GM23338 (cell line): ENCODE data around the gene LRRC51. TPM values are rescaled to one million over a fixed set of nuclear protein-coding genes. Genes with fewer than 3 reads are reported as not detected.
A peak's percentile ranks its signal among the peaks of the same experiment; 100 is the strongest.

Source experiments
- ATAC-seq: fragments of 200-7000 bp; cut with Tn5 transposase; 3 replicates; pipeline ENCODE4 v1.9.1; 2020
- DNase-seq: peaks from one replicate; pipeline ENCODE4 v3.0.0-alpha.2; 2015; ENCODE audit warnings: low spot score
- H2AFZ ChIP-seq: fragments of 200-600 bp; sonication (generic); 2 replicates; pipeline ENCODE4 v1.8.0; 2016; ENCODE audit warnings: antibody characterized with exemption, mild to moderate bottlenecking, moderate library complexity
- H3F3A ChIP-seq: fragments of 200-600 bp; sonication (generic); replicated peaks from 2 replicates; pipeline ENCODE4 v1.8.0; 2017; ENCODE audit warnings: antibody characterized with exemption, mixed run types, low read depth
- H3K27ac ChIP-seq: fragments of 200-600 bp; sonication (generic); 2 replicates; pipeline ENCODE4 v1.6.1; 2016; ENCODE audit warnings: low read depth
- H3K27me3 ChIP-seq: fragments of 200-600 bp; sonication (generic); 2 replicates; pipeline ENCODE4 v1.8.0; 2016; ENCODE audit warnings: mild to moderate bottlenecking, mixed run types, moderate library complexity; ENCODE audit not compliant: insufficient read depth
- H3K36me3 ChIP-seq: fragments of 200-600 bp; sonication (generic); 2 replicates; pipeline ENCODE4 v1.8.0; 2016; ENCODE audit warnings: mild to moderate bottlenecking; ENCODE audit not compliant: insufficient read depth
- H3K4me1 ChIP-seq: fragments of 200-600 bp; sonication (generic); 2 replicates; pipeline ENCODE4 v1.8.0; 2016; ENCODE audit warnings: mild to moderate bottlenecking, moderate library complexity; ENCODE audit not compliant: insufficient read depth
- H3K4me2 ChIP-seq: fragments of 200-600 bp; sonication (generic); 2 replicates; pipeline ENCODE4 v1.7.1; 2017; ENCODE audit warnings: mixed run types
- H3K4me3 ChIP-seq: fragments of 200-600 bp; sonication (generic); 2 replicates; pipeline ENCODE4 v1.6.1; 2016; ENCODE audit warnings: mixed run types
- H3K79me2 ChIP-seq: fragments of 200-600 bp; sonication (generic); replicated peaks from 2 replicates; pipeline ENCODE4 v1.8.0; 2017; ENCODE audit warnings: mild to moderate bottlenecking; ENCODE audit not compliant: insufficient read depth
- H3K9me2 ChIP-seq: fragments of 200-600 bp; sonication (generic); 2 replicates; pipeline ENCODE4 v1.8.0; 2017; ENCODE audit not compliant: insufficient read depth
- H4K20me1 ChIP-seq: fragments of 200-600 bp; sonication (generic); replicated peaks from 2 replicates; pipeline ENCODE4 v1.8.0; 2017; ENCODE audit warnings: mild to moderate bottlenecking; ENCODE audit not compliant: insufficient read depth
- H3K27ac Mint-ChIP-seq: 2 replicates; pipeline ENCODE4 v1.8.0; 2020; ENCODE audit warnings: inconsistent platforms, mild to moderate bottlenecking, moderate library complexity, mixed read lengths
- H3K27me3 Mint-ChIP-seq: 3 replicates; pipeline ENCODE4 v1.8.0; 2022; ENCODE audit warnings: low read depth, mild to moderate bottlenecking, moderate library complexity, mixed read lengths, inconsistent platforms; ENCODE audit not compliant: insufficient read depth, poor library complexity
- H3K36me3 Mint-ChIP-seq: 3 replicates; pipeline ENCODE4 v1.8.0; 2021; ENCODE audit warnings: low read depth, mild to moderate bottlenecking, inconsistent platforms, moderate library complexity, mixed read lengths
- H3K4me1 Mint-ChIP-seq: 3 replicates; pipeline ENCODE4 v1.8.0; 2020; ENCODE audit warnings: mild to moderate bottlenecking, inconsistent platforms, mixed read lengths
- H3K4me3 Mint-ChIP-seq: 3 replicates; pipeline ENCODE4 v1.8.0; 2021; ENCODE audit warnings: moderate library complexity, mild to moderate bottlenecking, inconsistent platforms, mixed read lengths
- H3K9me3 Mint-ChIP-seq: 3 replicates; pipeline ENCODE4 v1.8.0; 2020; ENCODE audit warnings: moderate library complexity, mild to moderate bottlenecking, inconsistent platforms, mixed read lengths
- CREB1 ChIP-seq: fragments of 250-450 bp; sonication (Bioruptor Pico); IDR thresholded peaks from 2 replicates; pipeline ENCODE4 v1.5.0; 2020; ENCODE audit warnings: low read depth, mild to moderate bottlenecking, moderate library complexity
- EZH2 ChIP-seq: fragments of 200-600 bp; sonication (generic); IDR thresholded peaks from one replicate; pipeline ENCODE4 v1.8.0; 2017; ENCODE audit warnings: antibody characterized with exemption, mild to moderate bottlenecking, low read depth; ENCODE audit not compliant: unreplicated experiment
- EZH2phosphoT487 ChIP-seq: fragments of 200-600 bp; sonication (generic); IDR thresholded peaks from one replicate; pipeline ENCODE4 v1.8.1; 2018; ENCODE audit warnings: antibody characterized with exemption; ENCODE audit not compliant: unreplicated experiment
- JUNB ChIP-seq: IDR thresholded peaks from one replicate; pipeline ENCODE4 v1.6.1; 2016; ENCODE audit warnings: antibody characterized with exemption; ENCODE audit not compliant: unreplicated experiment
- ZNF114 ChIP-seq: fragments of 250-450 bp; sonication (Bioruptor Pico); IDR thresholded peaks from 2 replicates; pipeline ENCODE4 v1.5.0; 2020; ENCODE audit warnings: mild to moderate bottlenecking, moderate library complexity
- ZNF331 ChIP-seq: fragments of 250-450 bp; sonication (Bioruptor Pico); IDR thresholded peaks from 2 replicates; pipeline ENCODE4 v1.5.0; 2020; ENCODE audit warnings: low read depth, mild to moderate bottlenecking, moderate library complexity
- polyA plus RNA-seq: library from polyadenylated mRNA; unstranded; fragments of >200 nt; fragmentation: Nextera tagmentation; extraction: Ambion mirVana; gene quantifications from 2 replicates; pipeline ENCODE4 v1.2.1, GENCODE V29; 2016
- total RNA-seq: library from RNA; depleted of rRNA; stranded (reverse); fragments of >200 nt; shearing (Covaris generic); gene quantifications from 2 replicates; pipeline ENCODE4 v1.2.3, GENCODE V29; 2014
- TF ChIP-seq, protein P1 (sequence below): IDR thresholded peaks from 2 replicates; pipeline ENCODE4 v1.6.1; 2016; ENCODE audit warnings: antibody characterized with exemption
- TF ChIP-seq, protein P2 (sequence below): IDR thresholded peaks from one replicate; pipeline ENCODE4 v1.6.1; 2018; ENCODE audit warnings: antibody characterized with exemption; ENCODE audit not compliant: unreplicated experiment
- TF ChIP-seq, protein P3 (sequence below), 2 experiments: fragments of 200-600 bp in 1 of 2; sonication (generic) in 1 of 2; conservative IDR thresholded peaks; 2 replicates each; pipeline versions ENCODE4 v1.5.1 to v1.6.1; 2016 to 2017; ENCODE audit warnings: antibody characterized with exemption in 2 of 2, low read depth in 2 of 2, mild to moderate bottlenecking in 2 of 2, moderate library complexity in 1 of 2

LRRC51 gene
- total and polyA plus RNA-seq, 2 experiments from 2014 or later = 3.6 to 4.2 TPM

DNA sequence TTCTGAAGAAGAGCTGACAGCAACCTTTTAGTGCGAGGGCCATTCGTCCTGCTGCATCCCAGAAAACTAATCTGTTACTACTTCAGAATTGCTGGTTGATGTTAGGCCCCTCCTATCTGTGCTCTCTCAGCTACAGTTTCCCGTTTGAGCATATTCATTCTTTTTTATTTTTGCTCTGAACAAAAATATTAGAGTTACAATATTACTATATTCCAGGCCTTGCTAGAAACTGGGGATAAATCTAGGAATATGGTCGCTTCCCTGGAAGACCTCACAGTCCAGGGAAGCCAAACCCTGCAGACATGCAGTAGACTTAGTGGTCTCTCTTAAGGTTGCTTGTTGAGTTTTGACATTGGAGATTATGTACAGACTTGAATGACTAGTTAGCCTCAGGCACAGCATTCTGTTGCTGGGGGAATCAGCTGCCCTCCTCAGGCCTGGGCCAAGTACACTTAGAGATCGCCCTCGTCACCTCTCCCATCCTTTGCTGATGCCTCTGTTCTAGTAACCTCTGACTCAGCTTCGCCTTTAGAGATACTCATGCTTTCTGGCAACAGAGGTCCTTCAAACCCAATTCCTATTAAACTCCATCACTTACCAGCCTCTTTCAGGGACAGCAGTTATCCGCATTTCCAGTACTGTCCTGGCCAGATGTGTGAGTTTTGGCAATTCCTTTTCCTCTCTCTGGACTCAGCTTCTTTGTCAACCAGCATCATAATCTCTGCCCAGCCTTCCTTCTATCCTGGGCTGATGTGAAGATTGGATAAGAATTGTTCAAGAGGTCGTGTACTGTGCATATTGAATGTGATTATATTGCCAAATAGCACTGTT, 32.5 kb downstream of the LRRC51 start:
- peaks cover 10% of the 10 kb centered on the region for H3K4me1 Mint-ChIP-seq

DNA sequence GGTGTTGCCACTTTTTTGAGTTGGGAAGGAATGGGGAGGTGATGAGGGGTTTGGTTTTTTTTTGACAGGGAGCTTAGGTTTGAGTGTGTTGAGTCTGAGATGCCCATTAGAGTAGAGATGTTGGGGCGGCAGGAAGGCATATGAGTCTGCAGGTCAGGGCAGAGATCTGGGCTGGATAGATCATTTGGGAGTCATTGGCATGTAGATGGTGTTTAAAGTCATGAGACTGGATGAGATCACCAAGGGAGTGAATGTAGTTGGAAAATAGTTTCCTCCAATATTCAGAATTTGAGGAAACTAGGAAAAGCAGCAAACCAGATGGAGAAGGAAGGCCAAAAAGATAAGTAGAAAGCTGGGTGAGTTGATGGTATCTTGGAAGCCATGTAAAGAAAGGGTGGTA, 33.9 kb downstream of the LRRC51 start:
- Histone ChIP-seq H2AFZ (no peak overlapping the region), H3K4me3 (no peak overlapping the region), H3K27me3 (peaks cover 16% of the 10 kb centered on the region), H3K79me2 (no peaks in the 10 kb centered on the region), H4K20me1 (no peaks in the 10 kb centered on the region), H3K4me2 (no peak overlapping the region), H3K27ac (no peak overlapping the region), H3K4me1 (peaks cover 7% of the 10 kb centered on the region; the same call in 1 of the 2 replicates), H3K9me2 (peaks cover 19% of the 10 kb centered on the region), H3K36me3 (no peaks in the 10 kb centered on the region), H3F3A (no peaks in the 10 kb centered on the region)
- H3K4me3 Mint-ChIP-seq = no peak overlapping the region
- peaks cover 7% of the 10 kb centered on the region; the same call in 2 of the 3 replicates for H3K36me3 Mint-ChIP-seq
- H3K27me3 Mint-ChIP-seq = peaks cover 15% of the 10 kb centered on the region
- H3K9me3 Mint-ChIP-seq = no peaks in the 10 kb centered on the region; the same call in 1 of the 3 replicates
- no peak overlapping the region for H3K27ac Mint-ChIP-seq
- DNase-seq = no peak
- no peak for ATAC-seq
- H3K4me1 Mint-ChIP-seq = peaks cover 10% of the 10 kb centered on the region
- TF ChIP-seq ZNF331 (no peak), EZH2phosphoT487 (no peak), JUNB (no peak), EZH2 (no peak), ZNF114 (CRISPR knock-in tag) (no peak)
- TF ChIP-seq, protein P1, sequence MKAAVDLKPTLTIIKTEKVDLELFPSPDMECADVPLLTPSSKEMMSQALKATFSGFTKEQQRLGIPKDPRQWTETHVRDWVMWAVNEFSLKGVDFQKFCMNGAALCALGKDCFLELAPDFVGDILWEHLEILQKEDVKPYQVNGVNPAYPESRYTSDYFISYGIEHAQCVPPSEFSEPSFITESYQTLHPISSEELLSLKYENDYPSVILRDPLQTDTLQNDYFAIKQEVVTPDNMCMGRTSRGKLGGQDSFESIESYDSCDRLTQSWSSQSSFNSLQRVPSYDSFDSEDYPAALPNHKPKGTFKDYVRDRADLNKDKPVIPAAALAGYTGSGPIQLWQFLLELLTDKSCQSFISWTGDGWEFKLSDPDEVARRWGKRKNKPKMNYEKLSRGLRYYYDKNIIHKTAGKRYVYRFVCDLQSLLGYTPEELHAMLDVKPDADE = no peak
- TF ChIP-seq, protein P2, sequence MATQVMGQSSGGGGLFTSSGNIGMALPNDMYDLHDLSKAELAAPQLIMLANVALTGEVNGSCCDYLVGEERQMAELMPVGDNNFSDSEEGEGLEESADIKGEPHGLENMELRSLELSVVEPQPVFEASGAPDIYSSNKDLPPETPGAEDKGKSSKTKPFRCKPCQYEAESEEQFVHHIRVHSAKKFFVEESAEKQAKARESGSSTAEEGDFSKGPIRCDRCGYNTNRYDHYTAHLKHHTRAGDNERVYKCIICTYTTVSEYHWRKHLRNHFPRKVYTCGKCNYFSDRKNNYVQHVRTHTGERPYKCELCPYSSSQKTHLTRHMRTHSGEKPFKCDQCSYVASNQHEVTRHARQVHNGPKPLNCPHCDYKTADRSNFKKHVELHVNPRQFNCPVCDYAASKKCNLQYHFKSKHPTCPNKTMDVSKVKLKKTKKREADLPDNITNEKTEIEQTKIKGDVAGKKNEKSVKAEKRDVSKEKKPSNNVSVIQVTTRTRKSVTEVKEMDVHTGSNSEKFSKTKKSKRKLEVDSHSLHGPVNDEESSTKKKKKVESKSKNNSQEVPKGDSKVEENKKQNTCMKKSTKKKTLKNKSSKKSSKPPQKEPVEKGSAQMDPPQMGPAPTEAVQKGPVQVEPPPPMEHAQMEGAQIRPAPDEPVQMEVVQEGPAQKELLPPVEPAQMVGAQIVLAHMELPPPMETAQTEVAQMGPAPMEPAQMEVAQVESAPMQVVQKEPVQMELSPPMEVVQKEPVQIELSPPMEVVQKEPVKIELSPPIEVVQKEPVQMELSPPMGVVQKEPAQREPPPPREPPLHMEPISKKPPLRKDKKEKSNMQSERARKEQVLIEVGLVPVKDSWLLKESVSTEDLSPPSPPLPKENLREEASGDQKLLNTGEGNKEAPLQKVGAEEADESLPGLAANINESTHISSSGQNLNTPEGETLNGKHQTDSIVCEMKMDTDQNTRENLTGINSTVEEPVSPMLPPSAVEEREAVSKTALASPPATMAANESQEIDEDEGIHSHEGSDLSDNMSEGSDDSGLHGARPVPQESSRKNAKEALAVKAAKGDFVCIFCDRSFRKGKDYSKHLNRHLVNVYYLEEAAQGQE = no peak
- TF ChIP-seq, protein P3, sequence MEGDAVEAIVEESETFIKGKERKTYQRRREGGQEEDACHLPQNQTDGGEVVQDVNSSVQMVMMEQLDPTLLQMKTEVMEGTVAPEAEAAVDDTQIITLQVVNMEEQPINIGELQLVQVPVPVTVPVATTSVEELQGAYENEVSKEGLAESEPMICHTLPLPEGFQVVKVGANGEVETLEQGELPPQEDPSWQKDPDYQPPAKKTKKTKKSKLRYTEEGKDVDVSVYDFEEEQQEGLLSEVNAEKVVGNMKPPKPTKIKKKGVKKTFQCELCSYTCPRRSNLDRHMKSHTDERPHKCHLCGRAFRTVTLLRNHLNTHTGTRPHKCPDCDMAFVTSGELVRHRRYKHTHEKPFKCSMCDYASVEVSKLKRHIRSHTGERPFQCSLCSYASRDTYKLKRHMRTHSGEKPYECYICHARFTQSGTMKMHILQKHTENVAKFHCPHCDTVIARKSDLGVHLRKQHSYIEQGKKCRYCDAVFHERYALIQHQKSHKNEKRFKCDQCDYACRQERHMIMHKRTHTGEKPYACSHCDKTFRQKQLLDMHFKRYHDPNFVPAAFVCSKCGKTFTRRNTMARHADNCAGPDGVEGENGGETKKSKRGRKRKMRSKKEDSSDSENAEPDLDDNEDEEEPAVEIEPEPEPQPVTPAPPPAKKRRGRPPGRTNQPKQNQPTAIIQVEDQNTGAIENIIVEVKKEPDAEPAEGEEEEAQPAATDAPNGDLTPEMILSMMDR (conservative IDR thresholded peaks at IDR 0.05; ENCODE audit: low read depth in 2 of 2) = no peak

More for the DNA sequence above, 32.5 kb downstream of the LRRC51 start:
- peaks cover 19% of the 10 kb centered on the region for H3K9me2 ChIP-seq
- H3K27ac Mint-ChIP-seq = peak overlapping the region; percentile 100
- peak overlapping the region; percentile 86 for H3K27ac ChIP-seq
- peak overlapping the region; percentile 93 for H3K4me3 Mint-ChIP-seq
- H2AFZ ChIP-seq = peak overlapping the region; percentile 85
- DNase-seq = no peak
- H3K36me3 Mint-ChIP-seq = peaks cover 7% of the 10 kb centered on the region; the same call in 2 of the 3 replicates
- peaks cover 16% of the 10 kb centered on the region for H3K27me3 ChIP-seq
- H4K20me1 ChIP-seq = no peaks in the 10 kb centered on the region
- peak overlapping the region; percentile 75 for H3K4me2 ChIP-seq
- peaks cover 7% of the 10 kb centered on the region; the same call in 1 of the 2 replicates for H3K4me1 ChIP-seq
- H3K4me3 ChIP-seq = peak overlapping the region; percentile 49
- H3K27me3 Mint-ChIP-seq = peaks cover 15% of the 10 kb centered on the region
- no peaks in the 10 kb centered on the region; the same call in 1 of the 3 replicates for H3K9me3 Mint-ChIP-seq
- H3K36me3 ChIP-seq = no peaks in the 10 kb centered on the region
- no peaks in the 10 kb centered on the region for H3K79me2 ChIP-seq
- no peaks in the 10 kb centered on the region for H3F3A ChIP-seq
- ATAC-seq = no peak
- no peak for TF ChIP-seq JUNB
- TF ChIP-seq CREB1 (CRISPR knock-in tag) = no peak
